Liver (tissue), 9 donors: Measurements from ENCODE around the gene PTPRB. TPM values are rescaled to one million over a fixed set of nuclear protein-coding genes. Genes with fewer than 3 reads are reported as not detected.

ENCODE experiments used
- DNase-seq: peaks from one replicate; pipeline ENCODE4 v3.0.0-alpha.2; 2017; ENCODE audit warnings: low spot score
- H3K27ac ChIP-seq, 2 donors: one replicate each; pipeline ENCODE4 v1.7.0; 2013; ENCODE audit warnings: inconsistent platforms in 2 of 2, low read length in 2 of 2, control low read depth in 1 of 2, low read depth in 1 of 2, mild to moderate bottlenecking in 1 of 2
- H3K27me3 ChIP-seq, 4 donors: one replicate each; pipeline versions ENCODE4 v1.6.1 to v1.7.0; 2013; ENCODE audit warnings: low read length in 3 of 4, inconsistent platforms in 1 of 4, mild to moderate bottlenecking in 1 of 4, moderate library complexity in 1 of 4; ENCODE audit not compliant: control insufficient read depth in 4 of 4, insufficient read depth in 4 of 4
- H3K36me3 ChIP-seq, 4 donors: one replicate each; pipeline versions ENCODE4 v1.6.1 to v1.7.0; 2013; ENCODE audit warnings: low read length in 3 of 4, mild to moderate bottlenecking in 3 of 4, low read depth in 1 of 4, moderate library complexity in 1 of 4; ENCODE audit not compliant: control insufficient read depth in 4 of 4, insufficient read depth in 3 of 4
- H3K4me1 ChIP-seq, 4 donors: one replicate each; pipeline versions ENCODE4 v1.6.1 to v1.7.0; 2013; ENCODE audit warnings: low read length in 3 of 4, mild to moderate bottlenecking in 3 of 4, moderate library complexity in 1 of 4; ENCODE audit not compliant: control insufficient read depth in 4 of 4, insufficient read depth in 4 of 4
- H3K4me3 ChIP-seq, 3 donors: one replicate each; pipeline versions ENCODE4 v1.6.1 to v1.7.0; 2013; ENCODE audit warnings: low read length in 3 of 3, control low read depth in 1 of 3, low read depth in 1 of 3, mild to moderate bottlenecking in 1 of 3
- H3K9ac ChIP-seq, 2 donors: one replicate each; pipeline ENCODE4 v1.7.0; 2013; ENCODE audit warnings: low read length in 2 of 2, mild to moderate bottlenecking in 2 of 2, moderate library complexity in 2 of 2, control low read depth in 1 of 2, low read depth in 1 of 2
- H3K9me3 ChIP-seq, 4 donors: one replicate each; pipeline versions ENCODE4 v1.6.1 to v1.7.0; 2013; ENCODE audit warnings: low read length in 3 of 4; ENCODE audit not compliant: control insufficient read depth in 4 of 4
- EGR1 ChIP-seq, 2 donors: IDR thresholded peaks; 2 replicates each; pipeline ENCODE4 v1.6.1; 2016 to 2018; ENCODE audit warnings: antibody characterized with exemption in 2 of 2, low read depth in 2 of 2
- GABPA ChIP-seq, 2 donors: IDR thresholded peaks in 1 of 2; conservative IDR thresholded peaks in 1 of 2; 2 replicates each; pipeline ENCODE4 v1.6.1; 2016; ENCODE audit warnings: antibody characterized with exemption in 2 of 2, mild to moderate bottlenecking in 1 of 2, moderate library complexity in 1 of 2
- HNF4A ChIP-seq, 2 donors: conservative IDR thresholded peaks; 2 replicates each; pipeline ENCODE4 v1.6.1; 2016; ENCODE audit warnings: antibody characterized with exemption in 2 of 2, mild to moderate bottlenecking in 2 of 2
- HNF4G ChIP-seq: IDR thresholded peaks from 2 replicates; pipeline ENCODE4 v1.6.1; 2016; ENCODE audit warnings: antibody characterized with exemption
- JUND ChIP-seq, 2 donors: IDR thresholded peaks; 2 replicates each; pipeline ENCODE4 v1.6.1; 2016; ENCODE audit warnings: antibody characterized with exemption in 2 of 2
- RAD21 ChIP-seq, 2 donors: IDR thresholded peaks; 2 replicates each; pipeline ENCODE4 v1.6.1; 2016; ENCODE audit warnings: antibody characterized with exemption in 2 of 2, mild to moderate bottlenecking in 2 of 2
- RXRA ChIP-seq, 2 donors: IDR thresholded peaks; 2 replicates each; pipeline ENCODE4 v1.6.1; 2017 to 2018; ENCODE audit warnings: antibody characterized with exemption in 2 of 2, mild to moderate bottlenecking in 1 of 2
- SP1 ChIP-seq: IDR thresholded peaks from 2 replicates; pipeline ENCODE4 v1.6.1; 2018; ENCODE audit warnings: antibody characterized with exemption, mild to moderate bottlenecking
- TAF1 ChIP-seq: conservative IDR thresholded peaks from 2 replicates; pipeline ENCODE4 v1.6.1; 2016; ENCODE audit warnings: antibody characterized with exemption, mild to moderate bottlenecking
- YY1 ChIP-seq: IDR thresholded peaks from 2 replicates; pipeline ENCODE4 v1.6.1; 2016; ENCODE audit warnings: antibody characterized with exemption, mild to moderate bottlenecking
- WGBS: extraction: QIAGEN DNeasy Blood & Tissue Kit; methylation state at CpG from one replicate; pipeline ENCODE4 v1.1.7; 2013; 5-methylcytosine and 5-hydroxymethylcytosine counted together
- polyA plus RNA-seq, 2 donors: library from polyadenylated mRNA; stranded (reverse) in 1 of 2; unstranded in 1 of 2; fragments of 200-250 nt in 1 of 2; fragments of >200 nt in 1 of 2; fragmentation: Nextera tagmentation in 1 of 2; extraction: Ambion mirVana in 1 of 2; gene quantifications; one replicate each; pipeline versions ENCODE4 v1.2.1 to v1.2.3, GENCODE V29; 2013 to 2015
- total RNA-seq, 2 donors: library from RNA; depleted of rRNA; stranded (reverse); fragments of >200 nt; gene quantifications; one replicate each; pipeline ENCODE4 v1.2.3, GENCODE V29; 2014
- TF ChIP-seq, protein P1 (sequence below): fragments of 150-350 bp; IDR thresholded peaks from 2 replicates; pipeline ENCODE4 v1.5.1; 2017; ENCODE audit warnings: improper control_type of control experiment, low read depth, low read length; ENCODE audit not compliant: missing input control
- TF ChIP-seq, protein P2 (sequence below): IDR thresholded peaks from 2 replicates; pipeline ENCODE4 v1.6.1; 2016; ENCODE audit warnings: antibody characterized with exemption, mild to moderate bottlenecking
- TF ChIP-seq, protein P3 (sequence below): IDR thresholded peaks from 2 replicates; pipeline ENCODE4 v1.6.1; 2016; ENCODE audit warnings: antibody characterized with exemption
- donor health status: healthy.
- donor health status: healthy.
- donor health status: healthy.
- donor health status: healthy.
- donor health status: healthy.

The PTPRB gene
- total and polyA plus RNA-seq, 4 donors = 6.3 to 64.9 (median 8.4) TPM

DNA sequence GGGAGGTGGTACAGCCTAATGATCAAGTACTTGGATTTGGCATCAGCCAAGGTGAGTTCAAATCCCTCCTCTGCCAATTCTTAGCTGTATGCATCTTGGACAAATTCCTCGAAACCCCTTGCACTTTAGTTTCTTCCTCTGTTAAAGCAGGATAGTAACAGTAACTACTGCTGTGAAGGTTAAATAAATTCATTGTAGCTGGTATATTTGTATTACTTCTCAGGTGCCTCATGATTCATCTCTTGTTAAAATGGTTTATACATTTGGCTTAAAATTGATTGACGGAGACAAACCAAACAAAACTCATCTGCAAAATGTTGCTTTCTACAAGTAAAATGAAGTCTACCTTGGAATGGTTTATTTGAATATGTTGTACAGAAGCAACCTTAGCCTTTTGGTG, 2.3 kb upstream of the PTPRB start:
- TF ChIP-seq HNF4G (no peak), SP1 (no peak), YY1 (no peak), RXRA (IDR thresholded peaks at IDR 0.05) (no peak), TAF1 (no peak), GABPA (IDR thresholded peaks at IDR 0.05 in 1 of 2, conservative IDR thresholded peaks at IDR 0.05 in 1 of 2) (no peak)
- TF ChIP-seq, protein P1, sequence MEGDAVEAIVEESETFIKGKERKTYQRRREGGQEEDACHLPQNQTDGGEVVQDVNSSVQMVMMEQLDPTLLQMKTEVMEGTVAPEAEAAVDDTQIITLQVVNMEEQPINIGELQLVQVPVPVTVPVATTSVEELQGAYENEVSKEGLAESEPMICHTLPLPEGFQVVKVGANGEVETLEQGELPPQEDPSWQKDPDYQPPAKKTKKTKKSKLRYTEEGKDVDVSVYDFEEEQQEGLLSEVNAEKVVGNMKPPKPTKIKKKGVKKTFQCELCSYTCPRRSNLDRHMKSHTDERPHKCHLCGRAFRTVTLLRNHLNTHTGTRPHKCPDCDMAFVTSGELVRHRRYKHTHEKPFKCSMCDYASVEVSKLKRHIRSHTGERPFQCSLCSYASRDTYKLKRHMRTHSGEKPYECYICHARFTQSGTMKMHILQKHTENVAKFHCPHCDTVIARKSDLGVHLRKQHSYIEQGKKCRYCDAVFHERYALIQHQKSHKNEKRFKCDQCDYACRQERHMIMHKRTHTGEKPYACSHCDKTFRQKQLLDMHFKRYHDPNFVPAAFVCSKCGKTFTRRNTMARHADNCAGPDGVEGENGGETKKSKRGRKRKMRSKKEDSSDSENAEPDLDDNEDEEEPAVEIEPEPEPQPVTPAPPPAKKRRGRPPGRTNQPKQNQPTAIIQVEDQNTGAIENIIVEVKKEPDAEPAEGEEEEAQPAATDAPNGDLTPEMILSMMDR = no peak
- TF ChIP-seq, protein P2, sequence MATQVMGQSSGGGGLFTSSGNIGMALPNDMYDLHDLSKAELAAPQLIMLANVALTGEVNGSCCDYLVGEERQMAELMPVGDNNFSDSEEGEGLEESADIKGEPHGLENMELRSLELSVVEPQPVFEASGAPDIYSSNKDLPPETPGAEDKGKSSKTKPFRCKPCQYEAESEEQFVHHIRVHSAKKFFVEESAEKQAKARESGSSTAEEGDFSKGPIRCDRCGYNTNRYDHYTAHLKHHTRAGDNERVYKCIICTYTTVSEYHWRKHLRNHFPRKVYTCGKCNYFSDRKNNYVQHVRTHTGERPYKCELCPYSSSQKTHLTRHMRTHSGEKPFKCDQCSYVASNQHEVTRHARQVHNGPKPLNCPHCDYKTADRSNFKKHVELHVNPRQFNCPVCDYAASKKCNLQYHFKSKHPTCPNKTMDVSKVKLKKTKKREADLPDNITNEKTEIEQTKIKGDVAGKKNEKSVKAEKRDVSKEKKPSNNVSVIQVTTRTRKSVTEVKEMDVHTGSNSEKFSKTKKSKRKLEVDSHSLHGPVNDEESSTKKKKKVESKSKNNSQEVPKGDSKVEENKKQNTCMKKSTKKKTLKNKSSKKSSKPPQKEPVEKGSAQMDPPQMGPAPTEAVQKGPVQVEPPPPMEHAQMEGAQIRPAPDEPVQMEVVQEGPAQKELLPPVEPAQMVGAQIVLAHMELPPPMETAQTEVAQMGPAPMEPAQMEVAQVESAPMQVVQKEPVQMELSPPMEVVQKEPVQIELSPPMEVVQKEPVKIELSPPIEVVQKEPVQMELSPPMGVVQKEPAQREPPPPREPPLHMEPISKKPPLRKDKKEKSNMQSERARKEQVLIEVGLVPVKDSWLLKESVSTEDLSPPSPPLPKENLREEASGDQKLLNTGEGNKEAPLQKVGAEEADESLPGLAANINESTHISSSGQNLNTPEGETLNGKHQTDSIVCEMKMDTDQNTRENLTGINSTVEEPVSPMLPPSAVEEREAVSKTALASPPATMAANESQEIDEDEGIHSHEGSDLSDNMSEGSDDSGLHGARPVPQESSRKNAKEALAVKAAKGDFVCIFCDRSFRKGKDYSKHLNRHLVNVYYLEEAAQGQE = no peak
- Histone ChIP-seq H3K4me1 (no peaks in the 10 kb centered on the region), H3K27ac (no peak overlapping the region), H3K36me3 (no peaks in the 10 kb centered on the region), H3K9me3 (peaks cover 0 to 2% (median 0%) of the 10 kb centered on the region in 4 donors), H3K4me3 (no peak overlapping the region), H3K9ac (no peak overlapping the region), H3K27me3 (peaks cover 0 to 2% (median 0%) of the 10 kb centered on the region in 4 donors)
- WGBS = 93% methylated on average over 2 of the region's 2 CpGs
- DNase-seq = no peak

DNA sequence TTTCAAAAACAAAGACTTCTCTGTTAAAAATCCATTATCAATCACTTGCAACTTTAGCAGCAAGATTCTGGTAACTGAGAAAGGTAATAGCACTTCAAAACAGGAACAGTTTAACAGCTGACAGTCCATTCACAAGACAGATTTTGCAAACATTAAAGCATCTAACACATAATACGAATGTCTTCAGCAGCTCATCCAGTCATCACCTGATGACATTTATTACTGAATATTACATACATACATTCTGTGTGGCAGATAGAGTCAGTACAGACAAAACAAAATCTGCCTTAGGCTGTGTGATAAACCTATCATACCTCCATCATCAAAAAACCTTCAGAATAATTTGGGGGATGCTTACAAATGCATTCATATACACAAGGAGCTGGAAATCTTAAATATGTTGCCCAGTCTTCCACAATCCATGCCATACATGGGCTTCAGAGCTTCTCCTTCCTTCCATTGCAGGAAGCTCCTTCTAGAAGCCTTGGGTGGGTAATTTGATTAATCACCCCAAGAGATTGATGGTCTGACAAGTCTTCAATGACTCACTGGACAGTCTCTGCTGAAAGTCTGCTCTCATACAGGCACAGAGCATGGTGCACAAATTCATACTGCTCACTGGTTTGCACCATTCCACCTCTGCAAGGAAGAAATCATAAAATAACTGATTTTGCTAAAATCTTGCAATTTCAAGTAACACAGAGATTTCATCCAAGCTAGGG, 1.6 kb upstream of the PTPRB start:
- no peak overlapping the region for H3K4me3 ChIP-seq
- H3K9ac ChIP-seq = no peak overlapping the region
- peaks cover 0 to 2% (median 0%) of the 10 kb centered on the region in 4 donors for H3K9me3 ChIP-seq
- H3K27me3 ChIP-seq = peaks cover 0 to 2% (median 0%) of the 10 kb centered on the region in 4 donors
- TF ChIP-seq, protein P1 = no peak
- TF ChIP-seq YY1 = no peak
- TF ChIP-seq, protein P3, sequence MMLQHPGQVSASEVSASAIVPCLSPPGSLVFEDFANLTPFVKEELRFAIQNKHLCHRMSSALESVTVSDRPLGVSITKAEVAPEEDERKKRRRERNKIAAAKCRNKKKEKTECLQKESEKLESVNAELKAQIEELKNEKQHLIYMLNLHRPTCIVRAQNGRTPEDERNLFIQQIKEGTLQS = no peak
- no peak for TF ChIP-seq RAD21 (IDR thresholded peaks at IDR 0.05)
- no peak for TF ChIP-seq HNF4A (conservative IDR thresholded peaks at IDR 0.05)
- TF ChIP-seq RXRA (IDR thresholded peaks at IDR 0.05) = no peak
- TF ChIP-seq GABPA (IDR thresholded peaks at IDR 0.05 in 1 of 2, conservative IDR thresholded peaks at IDR 0.05 in 1 of 2) = no peak
- no peak for TF ChIP-seq TAF1
- TF ChIP-seq EGR1 (IDR thresholded peaks at IDR 0.05; ENCODE audit: low read depth in 2 of 2) = no peak
- TF ChIP-seq JUND (IDR thresholded peaks at IDR 0.05) = no peak
- H3K27ac ChIP-seq = no peak overlapping the region
- no peaks in the 10 kb centered on the region for H3K36me3 ChIP-seq
- H3K4me1 ChIP-seq = no peaks in the 10 kb centered on the region
- 78% methylated on average over 1 of the region's 1 CpG for WGBS
- DNase-seq = no peak
